OCI-LY7 (cell line): Measurements from ENCODE around the gene CPTP.

Experiments
- EZH2phosphoT487 ChIP-seq: fragments of 200-600 bp; sonication (generic); IDR thresholded peaks from 2 replicates; pipeline ENCODE4 v1.6.1; 2018; ENCODE audit warnings: low read depth, borderline replicate concordance, mild to moderate bottlenecking, mixed run types, antibody characterized with exemption, low read length, moderate library complexity, mixed read lengths
- TF ChIP-seq, protein P1 (sequence below): fragments of 200-600 bp; sonication (generic); conservative IDR thresholded peaks from 2 replicates; pipeline ENCODE4 v1.5.1; 2014; ENCODE audit warnings: mild to moderate bottlenecking, antibody characterized with exemption, low read length, moderate library complexity, mixed read lengths

DNA sequence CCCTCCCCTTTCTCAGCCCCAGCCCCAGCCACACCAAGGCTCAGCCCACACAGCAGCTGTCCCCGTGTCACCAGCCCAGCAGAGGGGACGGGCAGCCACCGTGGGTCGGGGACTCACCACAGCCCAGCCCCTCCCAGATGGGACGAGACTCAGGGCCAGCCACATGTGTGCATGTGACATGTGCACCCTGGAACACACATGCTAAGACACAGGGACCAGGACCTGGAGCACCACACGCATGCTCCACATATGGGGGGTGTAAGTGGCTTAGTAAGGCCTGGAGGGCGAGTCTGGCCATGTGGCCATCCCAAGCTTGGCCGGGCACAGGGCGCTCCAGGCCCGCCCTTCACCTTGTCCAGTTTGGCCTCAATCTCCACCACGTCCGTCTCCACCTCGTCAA, 20.9 kb upstream of the CPTP start:
- TF ChIP-seq, protein P1, sequence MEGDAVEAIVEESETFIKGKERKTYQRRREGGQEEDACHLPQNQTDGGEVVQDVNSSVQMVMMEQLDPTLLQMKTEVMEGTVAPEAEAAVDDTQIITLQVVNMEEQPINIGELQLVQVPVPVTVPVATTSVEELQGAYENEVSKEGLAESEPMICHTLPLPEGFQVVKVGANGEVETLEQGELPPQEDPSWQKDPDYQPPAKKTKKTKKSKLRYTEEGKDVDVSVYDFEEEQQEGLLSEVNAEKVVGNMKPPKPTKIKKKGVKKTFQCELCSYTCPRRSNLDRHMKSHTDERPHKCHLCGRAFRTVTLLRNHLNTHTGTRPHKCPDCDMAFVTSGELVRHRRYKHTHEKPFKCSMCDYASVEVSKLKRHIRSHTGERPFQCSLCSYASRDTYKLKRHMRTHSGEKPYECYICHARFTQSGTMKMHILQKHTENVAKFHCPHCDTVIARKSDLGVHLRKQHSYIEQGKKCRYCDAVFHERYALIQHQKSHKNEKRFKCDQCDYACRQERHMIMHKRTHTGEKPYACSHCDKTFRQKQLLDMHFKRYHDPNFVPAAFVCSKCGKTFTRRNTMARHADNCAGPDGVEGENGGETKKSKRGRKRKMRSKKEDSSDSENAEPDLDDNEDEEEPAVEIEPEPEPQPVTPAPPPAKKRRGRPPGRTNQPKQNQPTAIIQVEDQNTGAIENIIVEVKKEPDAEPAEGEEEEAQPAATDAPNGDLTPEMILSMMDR: no peak
- no peak for TF ChIP-seq EZH2phosphoT487
